IMR-90 (cell line): ENCODE results near the gene GJC1. TPM values are rescaled to one million over a fixed set of nuclear protein-coding genes. Genes with fewer than 3 reads are reported as not detected.

Source experiments
- ATAC-seq: fragments of 200-7000 bp; cut with Tn5 transposase; 2 replicates; pipeline ENCODE4 v1.9.1; 2020; ENCODE audit warnings: low read depth, mild to moderate bottlenecking, moderate library complexity
- BruUV-seq: library from RNA; stranded (reverse); fragments of 400-500 nt; replicated peaks from 2 replicates; lab custom pipeline; 2021; lab: Mats Ljungman, UMichigan
- CTCF ChIA-PET: fragments of 300-600 bp; formaldehyde crosslinking; extraction: SDS; loops from one replicate; lab custom pipeline; 2021; ENCODE audit warnings: antibody characterized with exemption; lab: Yijun Ruan, JAX
- POLR2A ChIA-PET: fragments of 300-600 bp; sonication (Branson Sonifier 250); formaldehyde crosslinking; loops from one replicate; lab custom pipeline; 2022; ENCODE audit warnings: antibody characterized with exemption; ENCODE audit not compliant: unreplicated experiment; lab: Charles Lee
- DNase-seq: peaks from one replicate; pipeline ENCODE4 v3.0.0; 2013
- H2AFZ ChIP-seq: replicated peaks from 2 replicates; pipeline ENCODE3; 2013; ENCODE audit warnings: low read length, mild to moderate bottlenecking; ENCODE audit not compliant: poor library complexity
- H2AK5ac ChIP-seq: 2 replicates; pipeline ENCODE4 v1.6.1; 2013; ENCODE audit warnings: low read depth, low read length, inconsistent platforms
- H2AK9ac ChIP-seq: replicated peaks from 2 replicates; pipeline ENCODE3; 2013; ENCODE audit warnings: mild to moderate bottlenecking, low read depth, low read length, moderate library complexity; ENCODE audit not compliant: poor library complexity
- H2BK120ac ChIP-seq: 2 replicates; pipeline ENCODE4 v1.6.1; 2013; ENCODE audit warnings: low read depth, low read length, inconsistent platforms
- H2BK15ac ChIP-seq: 3 replicates; pipeline ENCODE4 v1.6.1; 2013; ENCODE audit warnings: low read depth, low read length, inconsistent platforms
- H2BK20ac ChIP-seq: 2 replicates; pipeline ENCODE4 v1.6.1; 2013; ENCODE audit warnings: low read depth, mild to moderate bottlenecking, inconsistent platforms, low read length, moderate library complexity
- H2BK5ac ChIP-seq: 2 replicates; pipeline ENCODE4 v1.6.1; 2013; ENCODE audit warnings: mild to moderate bottlenecking, low read depth, low read length, inconsistent platforms; ENCODE audit not compliant: poor library complexity, severe bottlenecking
- H3K14ac ChIP-seq: replicated peaks from 2 replicates; pipeline ENCODE4 v1.6.1; 2013; ENCODE audit warnings: low read depth, low read length, inconsistent platforms
- H3K18ac ChIP-seq: 2 replicates; pipeline ENCODE4 v1.6.1; 2013; ENCODE audit warnings: low read depth, low read length, control low read depth
- H3K23ac ChIP-seq: 2 replicates; pipeline ENCODE4 v1.6.1; 2013; ENCODE audit warnings: low read depth, low read length, inconsistent platforms
- H3K27ac ChIP-seq: 2 replicates; pipeline ENCODE4 v1.5.1; 2013; ENCODE audit warnings: mild to moderate bottlenecking, control low read depth, low read length; ENCODE audit not compliant: insufficient read depth
- H3K27me3 ChIP-seq: 2 replicates; pipeline ENCODE4 v1.6.1; 2013; ENCODE audit warnings: low read length; ENCODE audit not compliant: control insufficient read depth, insufficient read depth
- H3K36me3 ChIP-seq: 2 replicates; pipeline ENCODE4 v1.6.1; 2013; ENCODE audit warnings: low read length, mixed read lengths; ENCODE audit not compliant: control insufficient read depth, insufficient read depth
- H3K4ac ChIP-seq: 2 replicates; pipeline ENCODE4 v1.6.1; 2013; ENCODE audit warnings: low read depth, low read length, inconsistent platforms
- H3K4me1 ChIP-seq: 2 replicates; pipeline ENCODE4 v1.6.1; 2013; ENCODE audit warnings: low read length, mixed read lengths; ENCODE audit not compliant: control insufficient read depth, insufficient read depth
- H3K4me2 ChIP-seq: 2 replicates; pipeline ENCODE4 v1.6.1; 2013; ENCODE audit warnings: low read depth, mild to moderate bottlenecking, control low read depth, low read length, moderate library complexity
- H3K4me3 ChIP-seq: 2 replicates; pipeline ENCODE4 v1.5.1; 2013; ENCODE audit warnings: low read depth, mild to moderate bottlenecking, control low read depth, low read length, moderate library complexity; ENCODE audit not compliant: insufficient read depth
- H3K56ac ChIP-seq: 2 replicates; pipeline ENCODE4 v1.6.1; 2013; ENCODE audit warnings: low read length, inconsistent platforms; ENCODE audit not compliant: insufficient read depth; ENCODE audit errors: extremely low read depth
- H3K79me1 ChIP-seq, 2 experiments: 2 replicates each; pipeline ENCODE4 v1.6.1; 2013; ENCODE audit warnings: low read length in 2 of 2, inconsistent platforms in 1 of 2, low read depth in 1 of 2
- H3K9ac ChIP-seq: 2 replicates; pipeline ENCODE4 v1.6.1; 2013; ENCODE audit warnings: low read depth, low read length, control low read depth
- H3K9me1 ChIP-seq: 2 replicates; pipeline ENCODE4 v1.6.1; 2013; ENCODE audit warnings: low read length, inconsistent platforms; ENCODE audit not compliant: insufficient read depth
- H3K9me3 ChIP-seq: 2 replicates; pipeline ENCODE4 v1.6.1; 2013; ENCODE audit warnings: low read length; ENCODE audit not compliant: control insufficient read depth, insufficient read depth
- H4K20me1 ChIP-seq: 2 replicates; pipeline ENCODE4 v1.6.1; 2013; ENCODE audit warnings: low read length, inconsistent platforms; ENCODE audit not compliant: insufficient read depth
- H4K5ac ChIP-seq: 2 replicates; pipeline ENCODE4 v1.6.1; 2013; ENCODE audit warnings: mild to moderate bottlenecking, low read depth, low read length, control low read depth
- H4K8ac ChIP-seq, 2 experiments: 2 replicates each; pipeline ENCODE4 v1.6.1; 2013; ENCODE audit warnings: low read depth in 2 of 2, low read length in 2 of 2, control low read depth in 1 of 2, inconsistent platforms in 1 of 2
- H4K91ac ChIP-seq: 2 replicates; pipeline ENCODE4 v1.6.1; 2013; ENCODE audit warnings: low read depth, low read length, inconsistent platforms; ENCODE audit not compliant: insufficient read depth
- BHLHE40 ChIP-seq: fragments of 150-350 bp; IDR thresholded peaks from 2 replicates; pipeline ENCODE4 v1.6.1; 2016; ENCODE audit warnings: mild to moderate bottlenecking, low read depth, low read length
- CEBPB ChIP-seq: IDR thresholded peaks from 2 replicates; pipeline ENCODE4 v1.6.1; 2012; ENCODE audit warnings: low read depth, low read length, improper control_type of control experiment
- FOS ChIP-seq: fragments of 150-350 bp; IDR thresholded peaks from 2 replicates; pipeline ENCODE4 v1.6.1; 2016; ENCODE audit warnings: low read depth, low read length
- MAFK ChIP-seq: IDR thresholded peaks from 2 replicates; pipeline ENCODE4 v1.6.1; 2012; ENCODE audit warnings: low read depth, low read length, improper control_type of control experiment
- MAZ ChIP-seq: IDR thresholded peaks from 2 replicates; pipeline ENCODE4 v1.6.1; 2012; ENCODE audit warnings: low read depth, mild to moderate bottlenecking, low read length, improper control_type of control experiment, moderate library complexity, borderline replicate concordance
- MXI1 ChIP-seq: IDR thresholded peaks from 2 replicates; pipeline ENCODE4 v1.6.1; 2012; ENCODE audit warnings: low read depth, mild to moderate bottlenecking, low read length, moderate library complexity, borderline replicate concordance
- NFE2L2 ChIP-seq: fragments of 150-350 bp; IDR thresholded peaks from 2 replicates; pipeline ENCODE4 v1.6.1; 2016; ENCODE audit warnings: low read depth, mild to moderate bottlenecking, low read length
- POLR2A ChIP-seq: IDR thresholded peaks from 2 replicates; pipeline ENCODE4 v1.6.1; 2012; ENCODE audit warnings: mild to moderate bottlenecking, low read depth, low read length
- RCOR1 ChIP-seq: IDR thresholded peaks from 2 replicates; pipeline ENCODE4 v1.6.1; 2012; ENCODE audit warnings: mild to moderate bottlenecking, low read length, improper control_type of control experiment; ENCODE audit not compliant: insufficient replicate concordance
- RFX5 ChIP-seq: IDR thresholded peaks from 2 replicates; pipeline ENCODE4 v1.8.0; 2012; ENCODE audit warnings: low read depth, mild to moderate bottlenecking, low read length, moderate library complexity
- SMC3 ChIP-seq: fragments of 150-350 bp; IDR thresholded peaks from 2 replicates; pipeline ENCODE4 v1.6.1; 2016; ENCODE audit warnings: low read depth, mild to moderate bottlenecking, antibody characterized with exemption, low read length, moderate library complexity
- WGBS, 2 experiments: methylation state at CpG; one replicate each; pipeline versions ENCODE4 v1.1.5 to v1.1.7; 2013; ENCODE audit warnings: missing lambda C conversion rate in 2 of 2; ENCODE audit not compliant: insufficient read length in 1 of 2; ENCODE audit errors: extremely low coverage in 2 of 2; 5-methylcytosine and 5-hydroxymethylcytosine counted together
- dilution Hi-C: fragments of 300-500 bp; cut with HindIII; formaldehyde crosslinking; loops from one replicate; pipeline ENCODE4 v1.14.3; 2018; ENCODE audit warnings: low sequenced_read_pairs; ENCODE audit not compliant: unreplicated experiment
- in situ Hi-C: fragments of 300-500 bp; cut with MboI; formaldehyde crosslinking; loops from 3 replicates; pipeline ENCODE4 v1.14.3; 2019; ENCODE audit warnings: low sequenced_read_pairs, inconsistent platforms, mixed read lengths
- intact Hi-C: fragments of 100-400 bp; cut with micrococcal nuclease; formaldehyde crosslinking; loops from 2 replicates; pipeline ENCODE4 v1.10.0; 2022
- polyA plus RNA-seq, 3 experiments: library from polyadenylated mRNA; depleted of rRNA; stranded (reverse); fragments of >200 nt; gene quantifications; 2 replicates each; pipeline ENCODE4 v1.2.3, GENCODE V29; 2012; ENCODE audit warnings: low replicate concordance in 1 of 3
- total RNA-seq: library from RNA; depleted of rRNA; stranded (reverse); fragments of >200 nt; gene quantifications from 2 replicates; pipeline ENCODE4 v1.2.3, GENCODE V29; 2012
- TF ChIP-seq, protein P1 (sequence below): fragments of 150-350 bp; IDR thresholded peaks from 2 replicates; pipeline ENCODE4 v1.6.1; 2016; ENCODE audit warnings: low read depth, mild to moderate bottlenecking, low read length, moderate library complexity, borderline replicate concordance
- TF ChIP-seq, protein P2 (sequence below): conservative IDR thresholded peaks from 2 replicates; pipeline ENCODE4 v1.5.1; 2012; ENCODE audit warnings: mild to moderate bottlenecking, low read depth, low read length, improper control_type of control experiment
- TF ChIP-seq, protein P3 (sequence below): fragments of 150-350 bp; IDR thresholded peaks from 2 replicates; pipeline ENCODE4 v1.6.1; 2017; ENCODE audit warnings: mild to moderate bottlenecking, antibody characterized with exemption, low read length, low read depth

GJC1 gene
- total and polyA plus RNA-seq, 2 of the 4 experiments (the other 2 are of a cell fraction) = 23.9 to 69.7 TPM

DNA sequence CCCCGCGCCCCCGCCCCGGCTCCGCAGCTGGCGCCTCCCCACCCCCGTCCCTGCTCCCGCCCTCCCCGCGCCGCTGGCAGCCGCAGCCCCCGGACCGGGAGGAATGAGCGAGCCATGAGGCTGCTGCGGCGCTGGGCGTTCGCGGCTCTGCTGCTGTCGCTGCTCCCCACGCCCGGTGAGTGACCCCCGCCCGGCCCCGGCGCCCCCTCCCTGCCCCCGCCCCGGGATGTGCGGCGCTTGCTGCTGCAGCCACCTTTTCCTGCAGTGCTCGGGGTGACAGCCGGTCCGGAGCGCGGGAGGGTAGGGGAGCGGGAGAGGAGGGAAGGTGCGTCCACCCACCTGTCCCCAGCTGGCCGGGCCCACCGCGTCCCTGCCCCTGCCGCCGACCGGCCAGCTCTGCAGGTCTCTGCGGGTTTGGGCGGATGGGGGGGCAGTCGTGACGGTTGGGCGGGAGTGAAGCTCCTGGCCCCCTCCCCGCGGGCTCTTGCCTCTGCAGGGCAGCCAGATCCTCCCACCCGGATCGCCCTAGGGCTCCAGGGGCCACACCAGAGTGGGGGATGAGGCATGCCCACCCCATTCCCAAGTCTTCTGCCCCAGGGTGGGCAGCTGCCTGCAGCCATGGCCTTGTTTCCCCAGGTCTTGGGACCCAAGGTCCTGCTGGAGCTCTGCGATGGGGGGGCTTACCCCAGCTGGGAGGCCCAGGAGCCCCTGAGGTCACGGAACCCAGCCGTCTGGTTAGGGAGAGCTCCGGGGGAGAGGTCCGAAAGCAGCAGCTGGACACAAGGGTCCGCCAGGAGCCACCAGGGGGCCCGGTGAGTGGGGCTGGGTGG is 70.8 kb downstream of the GJC1 start:
- no peaks in the 10 kb centered on the region for H3K36me3 ChIP-seq
- no peak overlapping the region for H2BK20ac ChIP-seq
- H3K18ac ChIP-seq = no peak overlapping the region
- no peak overlapping the region for H3K4ac ChIP-seq
- H3K79me1 ChIP-seq = no peaks in the 10 kb centered on the region
- no peak overlapping the region for H3K56ac ChIP-seq
- no peak overlapping the region; the same call in 1 of the 2 replicates for H3K23ac ChIP-seq
- ChIA-PET POLR2A (no interaction called here), CTCF (interaction anchor here (0.6 kb wide), 1 partner anchor 816 kb away, joined by 3 read pairs; no protein-coding TSS in a partner anchor)
- H3K9ac ChIP-seq = no peak overlapping the region
- WGBS, 2 experiments = 0% methylated on average over 4 of the region's 60 CpGs; no CpG with 5 or more reads in 1 of the 2 experiments
- peak overlapping the region; percentile 85 for H2AFZ ChIP-seq
- H2BK120ac ChIP-seq = no peak overlapping the region
- no peak for DNase-seq
- H4K20me1 ChIP-seq = no peaks in the 10 kb centered on the region
- H3K27ac ChIP-seq = no peak overlapping the region
- H3K9me1 ChIP-seq = 0 out of 2 replicates have a peak, but pooled peaks cover 2% of the 10 kb centered on the region
- ATAC-seq = peak; percentile 59
- peaks cover 2% of the 10 kb centered on the region; the same call in 1 of the 2 replicates for H3K4me1 ChIP-seq
- peak overlapping the region; percentile 47 for H3K4me3 ChIP-seq
- H3K27me3 ChIP-seq = peaks cover 45% of the 10 kb centered on the region
- in situ Hi-C loops = no loop called here
- no peak overlapping the region for H3K14ac ChIP-seq
- no peak overlapping the region for H4K8ac ChIP-seq
- H3K9me3 ChIP-seq = no peaks in the 10 kb centered on the region
- no TSS peak for BruUV-seq
- H2AK5ac ChIP-seq = no peak overlapping the region
- H2BK15ac ChIP-seq = no peak overlapping the region
- dilution Hi-C loops = no loop called here
- H4K91ac ChIP-seq = no peak overlapping the region
- H4K5ac ChIP-seq = no peak overlapping the region
- H3K4me2 ChIP-seq = peak overlapping the region; percentile 91
- intact Hi-C loops = no loop called here
- no peak overlapping the region for H2BK5ac ChIP-seq
- H2AK9ac ChIP-seq = peak overlapping the region; percentile 65
- TF ChIP-seq BHLHE40 = no peak
- TF ChIP-seq, protein P1, sequence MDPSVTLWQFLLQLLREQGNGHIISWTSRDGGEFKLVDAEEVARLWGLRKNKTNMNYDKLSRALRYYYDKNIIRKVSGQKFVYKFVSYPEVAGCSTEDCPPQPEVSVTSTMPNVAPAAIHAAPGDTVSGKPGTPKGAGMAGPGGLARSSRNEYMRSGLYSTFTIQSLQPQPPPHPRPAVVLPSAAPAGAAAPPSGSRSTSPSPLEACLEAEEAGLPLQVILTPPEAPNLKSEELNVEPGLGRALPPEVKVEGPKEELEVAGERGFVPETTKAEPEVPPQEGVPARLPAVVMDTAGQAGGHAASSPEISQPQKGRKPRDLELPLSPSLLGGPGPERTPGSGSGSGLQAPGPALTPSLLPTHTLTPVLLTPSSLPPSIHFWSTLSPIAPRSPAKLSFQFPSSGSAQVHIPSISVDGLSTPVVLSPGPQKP = no peak
- TF ChIP-seq, protein P2, sequence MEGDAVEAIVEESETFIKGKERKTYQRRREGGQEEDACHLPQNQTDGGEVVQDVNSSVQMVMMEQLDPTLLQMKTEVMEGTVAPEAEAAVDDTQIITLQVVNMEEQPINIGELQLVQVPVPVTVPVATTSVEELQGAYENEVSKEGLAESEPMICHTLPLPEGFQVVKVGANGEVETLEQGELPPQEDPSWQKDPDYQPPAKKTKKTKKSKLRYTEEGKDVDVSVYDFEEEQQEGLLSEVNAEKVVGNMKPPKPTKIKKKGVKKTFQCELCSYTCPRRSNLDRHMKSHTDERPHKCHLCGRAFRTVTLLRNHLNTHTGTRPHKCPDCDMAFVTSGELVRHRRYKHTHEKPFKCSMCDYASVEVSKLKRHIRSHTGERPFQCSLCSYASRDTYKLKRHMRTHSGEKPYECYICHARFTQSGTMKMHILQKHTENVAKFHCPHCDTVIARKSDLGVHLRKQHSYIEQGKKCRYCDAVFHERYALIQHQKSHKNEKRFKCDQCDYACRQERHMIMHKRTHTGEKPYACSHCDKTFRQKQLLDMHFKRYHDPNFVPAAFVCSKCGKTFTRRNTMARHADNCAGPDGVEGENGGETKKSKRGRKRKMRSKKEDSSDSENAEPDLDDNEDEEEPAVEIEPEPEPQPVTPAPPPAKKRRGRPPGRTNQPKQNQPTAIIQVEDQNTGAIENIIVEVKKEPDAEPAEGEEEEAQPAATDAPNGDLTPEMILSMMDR = no peak
- no peak for TF ChIP-seq FOS
- no peak for TF ChIP-seq POLR2A
- TF ChIP-seq, protein P3, sequence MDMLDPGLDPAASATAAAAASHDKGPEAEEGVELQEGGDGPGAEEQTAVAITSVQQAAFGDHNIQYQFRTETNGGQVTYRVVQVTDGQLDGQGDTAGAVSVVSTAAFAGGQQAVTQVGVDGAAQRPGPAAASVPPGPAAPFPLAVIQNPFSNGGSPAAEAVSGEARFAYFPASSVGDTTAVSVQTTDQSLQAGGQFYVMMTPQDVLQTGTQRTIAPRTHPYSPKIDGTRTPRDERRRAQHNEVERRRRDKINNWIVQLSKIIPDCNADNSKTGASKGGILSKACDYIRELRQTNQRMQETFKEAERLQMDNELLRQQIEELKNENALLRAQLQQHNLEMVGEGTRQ = no peak
- no peak for TF ChIP-seq RFX5
- TF ChIP-seq MAZ = no peak
- TF ChIP-seq MXI1 = no peak
- no peak for TF ChIP-seq SMC3
- no peak for TF ChIP-seq NFE2L2
- no peak for TF ChIP-seq CEBPB
- no peak for TF ChIP-seq RCOR1
- no peak for TF ChIP-seq MAFK
